H9 (cell line): Measurements from ENCODE around the gene TRIOBP. TPM values are rescaled to one million over a fixed set of nuclear protein-coding genes. Genes with fewer than 3 reads are reported as not detected.

Experiments
- DNase-seq: peaks from one replicate; pipeline ENCODE4 v3.0.0-alpha.2; 2017
- H2AFZ ChIP-seq: one replicate; pipeline ENCODE4 v1.6.1; 2013; ENCODE audit warnings: mild to moderate bottlenecking, low read length, control low read depth, moderate library complexity
- H2AK5ac ChIP-seq: 2 replicates; pipeline ENCODE4 v1.6.1; 2013; ENCODE audit warnings: low read length, control low read depth, mixed read lengths; ENCODE audit not compliant: insufficient read length
- H2BK120ac ChIP-seq: one replicate; pipeline ENCODE4 v1.6.1; 2013; ENCODE audit warnings: low read depth, mild to moderate bottlenecking, low read length, control low read depth, inconsistent platforms; ENCODE audit not compliant: poor library complexity, severe bottlenecking
- H2BK12ac ChIP-seq: 2 replicates; pipeline ENCODE4 v1.6.1; 2013; ENCODE audit warnings: low read length, control low read depth, mixed read lengths, low read depth; ENCODE audit not compliant: insufficient read length
- H2BK15ac ChIP-seq: 2 replicates; pipeline ENCODE4 v1.6.1; 2013; ENCODE audit warnings: low read depth, low read length, control low read depth
- H2BK20ac ChIP-seq: one replicate; pipeline ENCODE4 v1.6.1; 2013; ENCODE audit warnings: low read depth, mild to moderate bottlenecking, low read length, control low read depth, inconsistent platforms; ENCODE audit not compliant: poor library complexity, severe bottlenecking
- H2BK5ac ChIP-seq: 2 replicates; pipeline ENCODE4 v1.6.1; 2013; ENCODE audit warnings: low read length, control low read depth, mixed read lengths; ENCODE audit not compliant: insufficient read length
- H3K14ac ChIP-seq: 2 replicates; pipeline ENCODE4 v1.6.1; 2013; ENCODE audit warnings: low read length, control low read depth; ENCODE audit not compliant: insufficient read depth
- H3K18ac ChIP-seq: 2 replicates; pipeline ENCODE4 v1.6.1; 2013; ENCODE audit warnings: low read depth, mild to moderate bottlenecking, mixed read lengths, low read length, control low read depth; ENCODE audit not compliant: insufficient read length
- H3K23ac ChIP-seq: 2 replicates; pipeline ENCODE4 v1.6.1; 2013; ENCODE audit warnings: low read length, control low read depth, mixed read lengths, low read depth; ENCODE audit not compliant: insufficient read length
- H3K23me2 ChIP-seq: 2 replicates; pipeline ENCODE4 v1.6.1; 2013; ENCODE audit warnings: low read depth, mild to moderate bottlenecking, mixed read lengths, low read length, control low read depth; ENCODE audit not compliant: insufficient read length, poor library complexity, severe bottlenecking
- H3K27ac ChIP-seq: 2 replicates; pipeline ENCODE4 v1.5.1; 2013; ENCODE audit warnings: low read length, control low read depth, mixed read lengths, low read depth; ENCODE audit not compliant: insufficient read length
- H3K27me3 ChIP-seq: 2 replicates; pipeline ENCODE4 v1.6.1; 2013; ENCODE audit warnings: low read length, control low read depth, inconsistent platforms; ENCODE audit not compliant: insufficient read depth
- H3K4ac ChIP-seq: 2 replicates; pipeline ENCODE4 v1.6.1; 2013; ENCODE audit warnings: low read depth, mild to moderate bottlenecking, control low read depth, inconsistent platforms, low read length, moderate library complexity
- H3K4me1 ChIP-seq: 2 replicates; pipeline ENCODE4 v1.6.1; 2013; ENCODE audit warnings: low read length, control low read depth, inconsistent platforms; ENCODE audit not compliant: insufficient read depth
- H3K4me2 ChIP-seq: 2 replicates; pipeline ENCODE4 v1.6.1; 2013; ENCODE audit warnings: low read length, control low read depth, mixed read lengths; ENCODE audit not compliant: insufficient read length, insufficient read depth
- H3K56ac ChIP-seq: 2 replicates; pipeline ENCODE4 v1.6.1; 2013; ENCODE audit warnings: low read depth, mild to moderate bottlenecking, mixed read lengths, low read length, control low read depth; ENCODE audit not compliant: insufficient read length
- H3K79me1 ChIP-seq: 2 replicates; pipeline ENCODE4 v1.6.1; 2013; ENCODE audit warnings: low read depth, mild to moderate bottlenecking, moderate library complexity, low read length, control low read depth, inconsistent platforms; ENCODE audit not compliant: insufficient read depth, poor library complexity, severe bottlenecking
- H3K79me2 ChIP-seq: 2 replicates; pipeline ENCODE4 v1.6.1; 2013; ENCODE audit warnings: low read length, control low read depth, inconsistent platforms; ENCODE audit not compliant: insufficient read depth
- H3K9ac ChIP-seq: 2 replicates; pipeline ENCODE4 v1.6.1; 2013; ENCODE audit warnings: low read length, control low read depth, mixed read lengths; ENCODE audit not compliant: insufficient read length; ENCODE audit errors: extremely low read depth
- H3K9me3 ChIP-seq: one replicate; pipeline ENCODE4 v1.6.1; 2013; ENCODE audit warnings: low read depth, low read length, inconsistent platforms; ENCODE audit not compliant: control insufficient read depth
- H3T11ph ChIP-seq: one replicate; pipeline ENCODE4 v1.6.1; 2013; ENCODE audit warnings: mild to moderate bottlenecking, low read length, control low read depth, inconsistent platforms
- H4K20me1 ChIP-seq: one replicate; pipeline ENCODE4 v1.6.1; 2013; ENCODE audit not compliant: control insufficient read depth, insufficient read length, insufficient read depth
- H4K5ac ChIP-seq: 2 replicates; pipeline ENCODE4 v1.6.1; 2013; ENCODE audit warnings: low read depth, mild to moderate bottlenecking, mixed read lengths, low read length, control low read depth; ENCODE audit not compliant: insufficient read length
- H4K8ac ChIP-seq: replicated peaks from 2 replicates; pipeline ENCODE4 v1.6.1; 2013; ENCODE audit warnings: low read length, control low read depth, mixed read lengths, low read depth; ENCODE audit not compliant: insufficient read length
- H4K91ac ChIP-seq: 2 replicates; pipeline ENCODE4 v1.6.1; 2013; ENCODE audit warnings: low read depth, mild to moderate bottlenecking, moderate library complexity, mixed read lengths, low read length, control low read depth; ENCODE audit not compliant: insufficient read length
- H3K27ac Mint-ChIP-seq, 3 experiments: 2 replicates in 2 of 3; 3 replicates in 1 of 3; pipeline ENCODE4 v1.8.0; 2020 to 2021; ENCODE audit warnings: mixed read lengths in 3 of 3, mild to moderate bottlenecking in 1 of 3, moderate library complexity in 1 of 3
- H3K27me3 Mint-ChIP-seq: 2 replicates; pipeline ENCODE4 v1.8.0; 2021; ENCODE audit warnings: low read depth, mild to moderate bottlenecking, moderate library complexity, mixed read lengths
- H3K36me3 Mint-ChIP-seq, 3 experiments: 2 replicates in 2 of 3; 3 replicates in 1 of 3; pipeline ENCODE4 v1.8.0; 2020 to 2021; ENCODE audit warnings: low read depth in 3 of 3, mixed read lengths in 3 of 3; ENCODE audit not compliant: insufficient read depth in 1 of 3
- H3K4me1 Mint-ChIP-seq, 2 experiments: 2 replicates each; pipeline ENCODE4 v1.8.0; 2020; ENCODE audit warnings: mixed read lengths in 2 of 2
- H3K4me3 Mint-ChIP-seq, 2 experiments: 2 replicates in 1 of 2; 3 replicates in 1 of 2; pipeline ENCODE4 v1.8.0; 2020 to 2021; ENCODE audit warnings: mild to moderate bottlenecking in 2 of 2, mixed read lengths in 2 of 2, moderate library complexity in 1 of 2
- H3K9me3 Mint-ChIP-seq, 2 experiments: 2 replicates in 1 of 2; 3 replicates in 1 of 2; pipeline ENCODE4 v1.8.0; 2020; ENCODE audit warnings: mild to moderate bottlenecking in 2 of 2, mixed read lengths in 2 of 2, moderate library complexity in 1 of 2
- WGBS: extraction: QIAGEN DNeasy Blood & Tissue Kit; methylation state at CpG from one replicate; pipeline ENCODE4 v1.1.7; 2013; ENCODE audit warnings: missing lambda C conversion rate, low lambda C conversion rate, mixed read lengths; ENCODE audit not compliant: insufficient read length; ENCODE audit errors: extremely low coverage; 5-methylcytosine and 5-hydroxymethylcytosine counted together
- total RNA-seq: library from RNA; stranded (reverse); gene quantifications from 2 replicates; pipeline ENCODE4 v1.2.1, GENCODE V29; 2021
- TF ChIP-seq, protein P1 (sequence below): fragments of 200-600 bp; sonication (generic); conservative IDR thresholded peaks from 3 replicates; pipeline ENCODE4 v1.8.0; 2021; ENCODE audit warnings: antibody characterized with exemption, mild to moderate bottlenecking

TRIOBP gene
- total RNA-seq, 1 experiment from 2014 or later, result 52.7 TPM

- Histone ChIP-seq H2BK5ac (no peak overlapping the region), H3K79me1 (peaks cover 6% of the 10 kb centered on the region), H3K9me3 (no peaks in the 10 kb centered on the region), H3K9ac (no peak overlapping the region), H3K4me2 (no peak overlapping the region), H3K4me1 (no peaks in the 10 kb centered on the region), H2BK20ac (no peak overlapping the region), H3K27me3 (no peaks in the 10 kb centered on the region), H3K18ac (no peak overlapping the region), H3K23me2 (no peaks in the 10 kb centered on the region), H3K27ac (no peak overlapping the region), H4K5ac (no peak overlapping the region), H2BK120ac (no peak overlapping the region), H3K56ac (no peak overlapping the region), H4K91ac (no peak overlapping the region), H2BK12ac (no peak overlapping the region), H2BK15ac (no peak overlapping the region), H2AFZ (no peak overlapping the region), H4K20me1 (no peaks in the 10 kb centered on the region), H3K14ac (no peak overlapping the region), H3K79me2 (no peaks in the 10 kb centered on the region; the same call in 1 of the 2 replicates), H4K8ac (no peak overlapping the region), H3K4ac (no peak overlapping the region), H3T11ph (no peak overlapping the region), H3K23ac (no peak overlapping the region), H2AK5ac (no peak overlapping the region)
- peaks cover 6 to 17% of the 10 kb centered on the region in 2 experiments; a peak in 3 of 4 replicates for H3K4me1 Mint-ChIP-seq
- TF ChIP-seq, protein P1, sequence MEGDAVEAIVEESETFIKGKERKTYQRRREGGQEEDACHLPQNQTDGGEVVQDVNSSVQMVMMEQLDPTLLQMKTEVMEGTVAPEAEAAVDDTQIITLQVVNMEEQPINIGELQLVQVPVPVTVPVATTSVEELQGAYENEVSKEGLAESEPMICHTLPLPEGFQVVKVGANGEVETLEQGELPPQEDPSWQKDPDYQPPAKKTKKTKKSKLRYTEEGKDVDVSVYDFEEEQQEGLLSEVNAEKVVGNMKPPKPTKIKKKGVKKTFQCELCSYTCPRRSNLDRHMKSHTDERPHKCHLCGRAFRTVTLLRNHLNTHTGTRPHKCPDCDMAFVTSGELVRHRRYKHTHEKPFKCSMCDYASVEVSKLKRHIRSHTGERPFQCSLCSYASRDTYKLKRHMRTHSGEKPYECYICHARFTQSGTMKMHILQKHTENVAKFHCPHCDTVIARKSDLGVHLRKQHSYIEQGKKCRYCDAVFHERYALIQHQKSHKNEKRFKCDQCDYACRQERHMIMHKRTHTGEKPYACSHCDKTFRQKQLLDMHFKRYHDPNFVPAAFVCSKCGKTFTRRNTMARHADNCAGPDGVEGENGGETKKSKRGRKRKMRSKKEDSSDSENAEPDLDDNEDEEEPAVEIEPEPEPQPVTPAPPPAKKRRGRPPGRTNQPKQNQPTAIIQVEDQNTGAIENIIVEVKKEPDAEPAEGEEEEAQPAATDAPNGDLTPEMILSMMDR, result no peak
- H3K27ac Mint-ChIP-seq, result peak overlapping the region in 1 of 3 experiments; percentile 62; a peak in 1 of 7 replicates
- peaks cover 3% of the 10 kb centered on the region; the same call in 1 of the 2 replicates for H3K27me3 Mint-ChIP-seq
- WGBS, result no CpG with 5 or more reads among the region's 6 CpGs
- no peaks in the 10 kb centered on the region for H3K9me3 Mint-ChIP-seq
- H3K4me3 Mint-ChIP-seq, result no peak overlapping the region
- no peak for DNase-seq
- H3K36me3 Mint-ChIP-seq, result peaks cover 13 to 38% (median 19%) of the 10 kb centered on the region in 3 experiments; a peak in 6 of 7 replicates
Observed at GRCh38 chr22:37669586-37669985, 27.3 kb upstream of the TRIOBP start.
